H4 (cell line): ENCODE results near the gene KAT6B. TPM values are rescaled to one million over a fixed set of nuclear protein-coding genes. Genes with fewer than 3 reads are reported as not detected.
"Not testable (repeated sequence)": the region's sequence is repeated elsewhere in the genome, so short reads cannot be mapped to it uniquely, and the experiment has no call there.

ENCODE experiments used
- DNase-seq: peaks from one replicate; pipeline ENCODE4 v3.0.0-alpha.2; 2015; ENCODE audit warnings: low spot score
- total RNA-seq: library from RNA; depleted of rRNA; stranded (reverse); fragments of >200 nt; shearing (Covaris generic); gene quantifications from 2 replicates; pipeline ENCODE4 v1.2.3, GENCODE V29; 2014

KAT6B gene
- total RNA-seq, 1 experiment from 2014 or later: 4.9 TPM

DNA sequence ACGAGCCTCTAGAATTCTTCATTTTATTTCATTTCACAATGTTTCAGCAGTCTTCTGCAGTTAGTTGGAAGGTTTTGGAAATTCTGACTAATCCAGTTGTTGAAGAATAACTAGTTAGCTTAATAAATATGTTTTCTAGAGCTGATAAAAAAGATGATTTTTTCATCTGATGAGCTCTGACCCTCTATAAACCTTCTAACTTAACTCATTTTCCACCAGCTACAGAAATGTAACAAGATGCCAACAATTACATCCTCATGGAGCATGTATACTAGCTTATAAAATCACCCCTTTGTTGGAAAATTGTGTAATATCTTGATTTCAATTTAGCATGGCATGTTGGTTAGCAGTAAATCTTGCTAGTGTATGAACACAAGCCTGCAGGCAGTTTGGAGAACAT, 33.1 kb downstream of the KAT6B start:
- DNase-seq: no peak

DNA sequence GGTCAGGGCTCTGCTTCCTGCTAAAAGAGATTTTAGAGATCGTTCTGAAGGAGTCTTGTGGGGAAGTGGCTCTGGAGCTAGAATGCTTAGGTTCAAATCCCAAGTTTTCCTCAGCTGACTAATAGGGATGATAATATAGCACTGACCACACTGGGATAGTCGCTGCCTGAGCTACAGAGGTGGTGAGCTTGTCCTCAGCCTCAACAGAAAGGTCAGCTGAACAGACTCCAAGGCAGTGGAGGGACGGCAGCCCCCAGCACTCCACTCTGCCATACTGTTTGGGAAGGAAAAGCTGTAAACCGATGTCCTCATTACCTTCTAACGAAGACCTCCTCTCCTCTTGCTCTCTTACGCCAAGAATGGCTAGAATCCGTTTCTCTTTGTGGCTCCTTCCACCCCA, 36.2 kb downstream of the KAT6B start:
- DNase-seq: no peak

DNA sequence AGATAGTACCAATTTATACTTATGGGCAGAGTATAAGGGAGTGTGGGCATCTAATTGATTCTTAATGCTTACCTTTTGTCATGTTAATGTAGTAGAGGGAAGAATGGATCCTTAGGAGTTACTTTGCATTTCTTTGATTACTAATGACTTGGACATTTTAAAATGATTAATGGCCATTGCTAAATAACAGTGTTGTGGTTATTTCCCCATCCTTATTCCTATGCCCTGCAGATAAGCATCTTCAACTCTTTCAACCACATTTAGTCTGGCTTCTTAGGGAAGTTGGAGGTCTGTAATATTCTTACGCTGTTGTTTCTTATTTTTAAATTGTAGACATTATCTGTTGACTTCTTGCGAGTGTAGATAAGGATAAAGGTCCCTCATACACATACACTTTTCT, 37.2 kb downstream of the KAT6B start:
- DNase-seq: no peak

DNA sequence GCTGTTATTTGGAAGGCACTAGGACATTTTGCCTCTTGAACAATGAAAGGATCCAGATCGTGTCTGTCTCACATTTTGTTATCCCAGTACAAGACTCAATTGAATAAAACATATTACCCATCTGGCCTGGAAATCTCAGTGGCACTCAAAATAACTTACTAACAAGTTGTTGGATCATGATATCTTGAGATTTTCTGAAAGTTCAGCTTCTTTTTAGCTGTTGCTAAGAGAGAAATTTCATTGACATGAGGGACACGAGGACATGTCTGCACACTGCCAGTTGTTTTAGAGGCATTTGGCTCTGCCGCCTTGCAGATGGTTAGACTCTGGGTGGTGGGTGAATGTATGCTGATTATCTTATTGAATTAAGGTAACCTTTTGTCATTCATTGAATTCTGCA, 41.0 kb downstream of the KAT6B start:
- no peak for DNase-seq

DNA sequence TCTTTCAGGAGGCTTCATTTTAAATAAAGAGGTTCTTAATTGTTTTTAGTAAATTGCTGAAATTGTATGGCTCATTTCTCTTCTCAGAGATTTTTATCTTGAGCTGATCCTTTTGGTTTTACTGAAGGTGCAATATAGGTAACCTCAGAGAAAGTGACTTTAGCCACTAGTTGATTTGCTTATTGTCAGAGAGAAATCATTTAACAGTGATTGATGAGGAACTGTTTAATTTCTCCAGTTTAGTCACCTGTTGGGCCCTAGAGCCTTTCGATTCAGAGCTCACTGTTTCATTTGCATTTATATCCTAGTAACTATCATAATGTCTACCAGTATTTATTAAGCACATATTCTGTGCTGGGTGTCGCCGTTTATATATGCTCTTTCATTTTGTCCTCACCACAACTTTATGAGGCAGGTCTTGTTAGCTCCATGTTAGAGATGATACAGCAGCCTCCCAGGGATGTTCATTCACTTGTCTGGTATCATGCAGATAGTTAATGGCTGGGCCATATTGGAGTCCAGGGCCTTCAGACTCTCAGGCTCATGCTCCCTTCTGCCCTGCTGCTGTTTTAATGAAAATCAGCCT, 42.1 kb downstream of the KAT6B start:
- no peak for DNase-seq

DNA sequence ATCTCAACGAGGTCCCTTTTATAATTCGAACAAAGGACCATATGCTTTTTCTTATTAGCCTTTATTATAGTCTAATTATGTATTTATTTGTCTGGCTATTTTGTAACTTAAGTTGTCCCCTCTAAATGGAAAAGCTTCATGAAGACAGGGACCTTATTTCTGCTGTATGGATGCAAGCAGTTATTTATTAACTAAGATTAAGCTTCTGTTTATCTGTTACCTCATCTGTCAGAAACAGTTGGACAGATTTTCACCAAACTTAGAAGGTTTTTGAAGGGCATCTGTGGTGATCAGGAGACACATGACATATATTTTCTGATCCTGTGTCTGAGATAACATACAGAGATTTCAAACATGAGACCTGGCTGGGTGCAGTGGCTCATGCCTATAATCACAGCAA, 43.2 kb downstream of the KAT6B start:
- no peak for DNase-seq

DNA sequence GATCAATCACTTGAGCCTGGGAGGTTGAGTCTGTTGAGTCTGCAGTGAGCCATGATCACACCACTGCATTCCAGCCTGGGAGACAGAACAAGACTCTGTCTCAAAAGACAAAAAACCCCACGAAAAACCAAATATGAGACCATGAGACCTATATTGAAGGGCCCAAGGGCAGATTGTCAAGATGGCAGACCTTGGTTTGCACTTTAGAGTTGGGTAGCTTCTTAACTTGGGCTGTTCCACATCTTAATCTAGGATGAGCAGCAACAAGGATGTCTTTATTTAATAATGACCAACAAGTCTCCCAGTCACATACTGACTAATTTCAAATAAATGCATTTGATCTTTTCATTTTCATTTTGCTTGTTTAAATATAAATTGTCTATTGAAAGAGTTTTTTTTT, 43.8 kb downstream of the KAT6B start:
- DNase-seq: no peak

DNA sequence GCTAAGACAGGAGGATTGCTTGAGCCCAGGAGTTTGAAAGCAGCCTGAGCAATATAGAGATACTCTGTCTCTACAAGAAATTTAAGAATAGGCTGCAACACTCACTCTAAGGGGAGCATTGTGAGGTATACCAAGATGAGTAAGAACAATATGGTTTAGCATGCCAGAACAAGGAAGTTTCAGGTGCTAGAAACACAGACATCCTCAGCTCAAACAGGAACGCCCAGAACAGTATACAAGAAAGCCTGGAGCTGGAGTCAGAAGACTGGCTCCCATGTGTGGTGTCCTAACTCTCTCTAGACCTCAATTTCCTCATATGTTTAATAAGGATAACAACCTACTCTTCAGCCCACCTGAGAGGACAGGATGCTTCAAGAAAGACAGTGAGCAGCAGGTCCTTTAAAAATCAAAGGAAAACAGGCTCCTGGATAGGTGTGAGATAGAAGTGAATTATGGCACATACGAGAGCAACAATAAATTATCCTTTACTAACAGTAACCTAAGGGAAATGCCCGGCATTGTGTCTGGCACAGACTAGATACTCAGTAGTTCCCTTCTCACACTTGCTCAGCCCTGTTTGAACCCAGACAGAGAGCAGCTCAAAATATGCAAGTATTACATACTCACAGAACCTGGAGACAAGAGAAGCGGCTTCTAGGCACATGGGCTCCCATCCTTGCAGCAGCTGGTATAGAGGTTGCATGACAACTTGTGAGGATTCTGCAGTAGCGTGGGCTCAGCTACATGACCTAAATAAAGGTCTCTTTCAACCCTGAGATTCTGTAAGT, 45.4 kb downstream of the KAT6B start:
- DNase-seq: no peak

DNA sequence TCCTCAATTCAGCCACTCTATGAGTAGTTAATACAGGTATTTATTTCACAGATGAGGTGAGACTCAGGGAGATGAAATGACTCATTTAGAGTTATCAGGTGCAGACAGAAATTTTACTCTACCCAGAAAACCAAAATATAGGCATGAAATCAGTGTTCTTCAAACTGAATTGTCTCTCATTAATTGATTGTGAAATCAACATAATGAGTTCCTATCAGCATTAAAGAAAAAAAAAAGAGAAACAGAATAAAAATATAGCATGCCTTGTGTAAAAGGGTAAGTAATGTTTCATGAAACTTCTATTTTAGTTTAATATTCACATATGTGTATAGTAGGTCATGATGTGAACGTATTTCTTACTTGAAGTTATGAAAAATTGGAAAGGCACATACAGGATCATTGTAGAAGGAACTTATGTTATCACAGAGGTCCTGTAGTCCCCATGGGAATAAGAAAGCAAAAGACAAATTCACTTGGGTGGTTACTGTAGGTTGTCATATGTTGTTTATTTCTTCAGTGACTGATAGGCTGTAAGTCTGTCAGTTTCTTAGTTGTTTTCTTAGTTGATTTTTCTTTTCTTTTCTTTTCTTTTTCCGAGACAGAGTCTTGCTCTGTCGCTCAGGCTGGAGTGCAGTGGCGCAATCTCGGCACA, 47.5 kb downstream of the KAT6B start:
- no peak for DNase-seq

DNA sequence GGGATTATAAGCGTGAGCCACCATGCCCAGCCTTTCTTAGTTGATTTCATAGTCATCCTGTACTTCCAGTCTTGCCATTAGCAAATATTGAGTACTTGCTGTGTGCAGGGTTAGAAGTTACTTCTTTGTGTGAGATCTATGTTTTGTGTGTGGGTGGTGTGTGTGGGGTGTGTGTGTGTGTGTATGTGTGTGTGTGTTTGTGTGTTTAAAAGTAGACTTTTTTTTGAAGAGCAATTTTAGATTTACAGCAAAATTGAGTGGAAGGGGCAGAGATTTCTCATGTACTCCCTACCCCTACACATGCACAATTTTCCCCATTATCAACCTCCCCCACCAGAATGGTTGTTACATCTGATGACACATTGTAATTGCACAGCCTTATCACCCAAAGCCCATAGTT, 48.2 kb downstream of the KAT6B start:
- DNase-seq: no peak

DNA sequence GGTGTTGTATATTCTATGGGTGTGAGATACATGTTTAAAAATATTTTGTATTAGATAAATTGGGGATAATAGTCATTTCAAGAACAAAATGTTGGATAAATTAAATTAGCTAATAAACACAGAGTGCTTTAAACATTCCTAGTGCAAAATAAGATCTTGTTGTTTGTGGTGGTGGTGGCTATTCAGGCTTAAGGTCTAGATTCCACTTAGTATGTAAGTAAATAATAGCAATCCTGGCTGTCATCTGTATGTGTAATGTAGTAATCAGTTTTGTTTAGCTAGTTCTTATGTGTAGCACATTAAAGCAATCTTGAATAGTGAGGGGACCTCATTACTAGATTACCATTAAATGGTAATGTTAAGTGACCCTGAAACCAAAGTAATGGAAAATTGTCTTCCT, 48.7 kb downstream of the KAT6B start:
- DNase-seq: no peak

DNA sequence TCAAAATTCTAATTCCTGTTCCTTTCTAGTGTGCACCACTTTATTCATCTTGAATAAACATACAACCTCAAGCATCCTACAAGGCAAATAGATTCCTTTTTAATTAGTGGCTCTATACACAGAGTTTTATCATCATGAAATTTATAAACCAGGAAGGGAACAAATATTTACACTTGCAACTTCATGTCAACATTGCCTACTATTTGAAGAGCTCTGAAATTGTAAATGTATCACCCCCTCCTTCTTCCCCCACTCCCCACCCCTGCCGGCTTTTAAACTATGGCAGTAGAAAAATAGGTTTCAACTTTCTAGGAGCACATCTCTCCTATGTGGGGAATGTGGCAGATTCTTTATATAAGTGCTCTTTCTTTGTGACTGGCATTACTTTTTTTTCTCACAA, 49.6 kb downstream of the KAT6B start:
- peak; percentile 28 for DNase-seq

DNA sequence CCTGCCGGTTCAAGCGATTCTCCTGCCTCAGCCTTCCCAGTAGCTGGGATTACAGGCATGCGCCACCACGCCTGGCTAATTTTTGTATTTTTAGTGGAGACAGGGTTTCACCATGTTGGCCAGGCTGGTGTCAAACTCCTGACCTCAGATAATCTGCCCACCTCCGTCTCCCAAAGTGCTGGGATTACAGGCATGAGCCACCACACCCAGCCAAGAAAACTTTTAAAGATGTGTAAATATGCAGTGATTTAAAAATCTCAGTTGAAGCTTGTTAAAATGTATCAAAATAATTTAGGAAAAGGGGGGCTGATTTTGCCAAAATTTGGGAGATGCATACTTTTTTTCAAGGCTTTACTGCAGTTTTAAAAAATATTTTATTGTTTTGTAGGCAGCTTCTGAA, 50.7 kb downstream of the KAT6B start:
- not testable (repeated sequence) for DNase-seq

DNA sequence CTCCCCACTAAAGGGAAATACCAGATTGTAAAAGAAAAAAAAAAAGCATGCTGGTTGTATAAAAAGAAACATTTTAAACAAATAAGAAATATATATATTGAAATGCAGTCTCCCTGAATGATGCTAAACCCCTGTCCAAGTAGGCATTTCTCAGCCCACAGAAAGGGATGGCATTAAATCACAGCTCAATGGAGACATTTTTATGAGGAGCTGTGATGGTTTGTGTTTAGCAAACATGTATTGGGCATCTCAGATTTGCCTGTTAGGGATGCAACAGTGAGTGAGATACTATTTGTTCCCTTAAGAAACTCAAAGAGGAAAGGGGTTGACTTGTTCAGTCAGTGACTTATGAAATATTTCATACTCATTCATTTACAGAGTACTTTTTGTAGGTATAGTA, 51.5 kb downstream of the KAT6B start:
- DNase-seq: no peak

DNA sequence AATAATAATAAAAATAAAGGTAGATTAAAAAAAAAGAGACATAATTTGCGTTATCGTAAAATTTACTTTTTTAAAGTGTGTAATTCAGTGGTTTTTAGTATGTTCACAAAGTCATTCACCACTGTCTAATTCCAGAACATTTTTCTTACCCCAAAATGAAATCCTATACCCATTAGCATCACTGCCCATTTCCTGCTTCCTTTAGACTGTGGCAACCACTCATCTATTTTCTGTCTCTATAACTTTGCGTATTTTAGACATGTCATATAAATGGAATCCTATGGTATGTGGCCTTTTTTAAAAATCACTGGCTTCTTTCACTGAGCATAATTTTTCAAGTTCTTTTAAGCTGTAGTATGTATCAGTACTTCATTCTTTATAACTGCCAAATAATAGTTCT, 53.6 kb downstream of the KAT6B start:
- no peak for DNase-seq

DNA sequence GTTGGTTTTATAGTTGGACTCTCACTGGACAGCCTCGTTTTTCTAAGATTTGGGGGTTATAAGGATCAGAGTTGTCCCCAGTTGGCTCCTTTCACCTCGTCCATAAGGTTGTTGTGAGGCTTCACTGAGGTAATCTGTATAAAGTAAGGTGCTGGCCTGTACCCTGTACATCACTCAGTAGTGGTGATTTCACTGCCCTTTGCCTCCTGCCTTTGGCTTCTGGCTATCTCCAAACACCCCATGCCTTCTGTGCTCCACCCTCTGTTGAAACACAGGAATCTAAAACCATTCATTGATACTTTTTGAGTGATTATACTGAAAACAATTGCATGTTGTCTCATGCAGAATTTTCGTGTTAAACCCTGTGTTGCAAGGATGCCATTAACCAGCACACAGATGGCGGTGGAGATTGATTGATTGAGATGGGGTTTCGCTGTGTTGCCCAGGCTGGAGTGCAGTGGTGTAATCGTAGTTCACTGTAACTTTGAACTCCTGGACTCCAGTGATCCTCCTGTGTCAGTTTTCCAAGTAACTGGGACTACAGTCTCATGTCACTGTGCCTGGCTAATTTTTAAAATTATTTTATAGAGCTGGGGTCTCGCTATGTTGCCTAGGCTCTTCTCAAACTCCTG, 55.0 kb downstream of the KAT6B start:
- no peak for DNase-seq

DNA sequence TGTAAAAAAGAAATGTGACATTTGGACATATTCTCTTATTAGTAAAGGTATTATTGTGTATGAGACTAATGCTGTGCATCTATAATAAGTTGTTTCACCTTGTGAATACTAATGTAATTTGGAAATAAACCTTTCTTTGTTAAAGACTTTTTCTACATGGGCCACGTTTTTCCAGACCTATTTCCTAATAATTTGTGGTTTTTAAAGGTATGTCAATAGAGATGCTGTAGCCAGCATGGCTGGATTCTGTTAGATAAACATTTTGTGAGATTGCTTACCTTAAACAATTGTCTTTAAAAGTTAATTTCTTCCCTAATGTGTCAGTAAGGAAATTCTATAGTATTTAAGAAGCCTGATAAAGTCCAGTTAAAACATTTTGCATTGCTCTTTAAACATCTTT, 56.0 kb downstream of the KAT6B start:
- DNase-seq: no peak

DNA sequence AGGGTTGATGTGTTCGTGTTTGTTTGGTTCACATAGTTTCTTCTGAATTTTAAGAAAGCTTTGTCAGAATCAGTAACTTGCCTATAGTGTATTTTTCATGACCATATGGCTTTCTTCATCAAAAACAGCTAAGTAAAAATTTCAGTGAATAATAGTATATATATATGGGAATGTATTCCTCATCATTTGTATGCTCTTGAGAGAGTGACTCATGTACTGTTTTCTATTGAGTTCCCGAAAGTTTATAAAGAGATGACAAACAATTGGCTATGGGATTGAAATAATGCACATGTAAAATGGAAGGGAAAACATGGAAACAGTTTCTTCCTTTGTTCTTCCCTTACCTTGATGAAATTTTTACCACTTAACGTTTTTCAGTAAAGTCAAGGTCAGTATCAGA, 56.4 kb downstream of the KAT6B start:
- DNase-seq: no peak

DNA sequence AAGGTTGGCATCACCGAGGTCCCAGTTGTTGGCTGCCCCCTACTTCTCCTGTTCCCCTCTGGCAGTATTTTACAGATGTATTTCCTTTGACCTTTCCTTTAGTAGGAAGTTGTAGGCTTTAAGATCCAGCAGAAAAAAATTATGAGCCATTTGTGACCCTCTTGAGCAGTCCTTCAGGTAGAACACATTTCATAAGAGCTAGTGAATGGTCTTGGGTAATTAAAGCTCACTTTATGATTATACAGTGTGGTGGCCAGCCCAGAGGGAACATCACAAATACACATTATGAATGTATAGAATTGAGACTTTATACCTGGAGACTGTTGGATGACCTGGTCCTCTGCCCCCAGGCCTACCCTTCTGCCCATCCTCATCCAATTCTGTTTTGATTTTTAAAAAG, 57.0 kb downstream of the KAT6B start:
- no peak for DNase-seq

DNA sequence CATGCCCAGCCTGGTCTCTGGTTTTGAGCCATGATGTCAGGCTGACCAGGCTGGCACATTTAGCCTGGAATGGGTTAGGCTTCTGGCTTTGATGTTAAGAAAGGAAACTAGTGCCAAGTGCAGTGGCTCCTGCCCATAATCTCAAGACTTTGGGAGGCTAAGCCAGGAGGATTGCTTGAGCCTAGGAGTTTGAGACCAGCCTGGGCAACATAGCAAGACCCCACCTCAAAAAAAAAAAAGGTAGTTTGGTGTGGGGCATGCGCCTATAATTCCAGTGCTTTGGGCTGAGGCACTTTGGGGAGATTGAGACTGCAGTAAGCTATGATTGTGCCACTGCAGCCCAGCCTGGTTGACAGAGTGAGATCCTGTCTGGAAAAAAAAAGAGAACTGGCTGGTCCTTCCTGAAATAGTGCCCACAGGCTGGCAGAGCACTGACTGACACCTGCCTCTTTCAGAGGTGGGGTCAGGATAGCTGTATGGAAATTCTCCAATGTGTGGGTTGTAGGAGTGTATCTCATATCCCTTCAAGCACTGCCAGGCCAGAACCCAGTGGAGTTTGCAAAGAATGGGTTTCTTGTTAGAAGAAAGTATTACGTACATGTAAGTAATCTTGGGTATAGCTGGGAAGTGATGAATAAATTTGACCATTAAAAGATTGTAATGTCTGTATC, 61.3 kb downstream of the KAT6B start:
- no peak for DNase-seq

DNA sequence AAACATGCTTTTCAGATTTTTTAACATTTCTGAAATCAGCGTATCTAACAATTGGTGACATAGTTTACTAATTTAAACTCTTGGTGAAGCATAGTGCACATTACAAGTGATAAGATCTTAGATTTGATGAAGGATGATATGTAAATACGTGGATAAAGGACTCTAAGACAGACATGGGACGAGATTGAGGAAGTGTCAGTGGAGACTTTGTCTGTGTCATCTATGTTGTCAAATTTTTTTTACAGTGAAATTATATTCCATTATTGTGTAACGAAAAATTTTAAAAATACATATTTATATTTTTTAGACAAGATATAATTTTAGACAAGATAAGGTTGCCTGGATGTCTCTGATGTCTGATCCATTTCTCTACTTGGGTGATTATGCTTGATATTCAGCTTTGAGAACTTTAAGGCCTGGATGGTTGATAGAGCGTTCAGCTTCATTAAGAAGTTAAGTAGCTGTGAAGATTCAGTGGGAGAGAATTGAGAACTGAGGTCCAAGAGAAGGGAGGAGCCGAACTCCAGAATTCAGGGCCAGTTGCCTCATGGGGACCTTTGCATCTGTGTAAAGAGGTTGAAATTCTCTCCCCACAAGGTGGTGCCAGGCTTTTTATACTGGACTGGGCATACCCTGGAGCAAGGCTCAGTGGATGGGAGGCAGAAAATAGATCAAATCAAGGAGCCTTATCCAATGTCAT, 62.7 kb downstream of the KAT6B start:
- DNase-seq: no peak

DNA sequence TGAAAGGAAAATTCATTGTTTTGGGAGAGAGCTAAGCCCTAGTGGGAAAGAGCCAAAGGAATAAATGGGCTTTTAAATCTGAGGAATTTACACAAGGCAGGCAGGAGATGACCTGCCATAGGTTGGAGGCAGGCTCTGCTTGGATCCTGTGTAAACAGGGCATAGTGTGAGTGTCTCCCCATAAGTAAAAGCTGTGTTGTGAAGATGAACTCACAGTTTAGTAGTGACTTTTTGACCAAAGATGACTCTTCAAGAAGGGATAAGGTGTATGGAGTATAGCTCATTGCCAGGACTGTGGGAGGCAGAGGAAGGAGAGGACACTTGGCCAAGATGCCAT, 63.2 kb downstream of the KAT6B start:
- DNase-seq: no peak
